Memory B cell (primary cell): ENCODE measurements around the gene GRAP2.

Source experiments
- ATAC-seq: fragments of 150-1000 bp; cut with Tn5 transposase; 2 replicates; pipeline ENCODE4 v1.10.0; 2021; ENCODE audit warnings: low read depth, mild to moderate bottlenecking, moderate library complexity
- DNase-seq, 2 donors: peaks; one replicate each; pipeline ENCODE4 v3.0.0; 2022; ENCODE audit warnings: low spot score in 2 of 2
- H3K27ac Mint-ChIP-seq: one replicate; pipeline ENCODE4 v1.8.0; 2022; ENCODE audit warnings: mild to moderate bottlenecking, moderate library complexity, mixed read lengths
- H3K27me3 Mint-ChIP-seq: one replicate; pipeline ENCODE4 v1.8.0; 2022; ENCODE audit warnings: mixed read lengths
- H3K36me3 Mint-ChIP-seq: one replicate; pipeline ENCODE4 v1.8.0; 2022; ENCODE audit warnings: mild to moderate bottlenecking, mixed read lengths
- H3K4me1 Mint-ChIP-seq: one replicate; pipeline ENCODE4 v1.8.0; 2022; ENCODE audit warnings: mixed read lengths
- H3K4me3 Mint-ChIP-seq: one replicate; pipeline ENCODE4 v1.8.0; 2022; ENCODE audit warnings: mild to moderate bottlenecking, moderate library complexity, mixed read lengths
- H3K9me3 Mint-ChIP-seq: one replicate; pipeline ENCODE4 v1.8.0; 2022; ENCODE audit warnings: mixed read lengths

GRAP2 gene

GRCh38 chr22:39907047-39907446, 6.2 kb downstream of the GRAP2 start:
- Mint-ChIP-seq H3K27me3 (no peaks in the 10 kb centered on the region), H3K4me3 (no peak overlapping the region), H3K9me3 (peaks cover 1% of the 10 kb centered on the region), H3K4me1 (peaks cover 28% of the 10 kb centered on the region), H3K36me3 (peaks cover 11% of the 10 kb centered on the region), H3K27ac (no peak overlapping the region)
- no peak for DNase-seq
- no peak for ATAC-seq

GRCh38 chr22:39907605-39908097, 6.8 kb downstream of the GRAP2 start:
- Mint-ChIP-seq H3K27ac (no peak overlapping the region), H3K27me3 (no peaks in the 10 kb centered on the region), H3K36me3 (peaks cover 11% of the 10 kb centered on the region), H3K9me3 (peaks cover 1% of the 10 kb centered on the region), H3K4me3 (no peak overlapping the region), H3K4me1 (peaks cover 27% of the 10 kb centered on the region)
- no peak for DNase-seq
- ATAC-seq: no peak

- Mint-ChIP-seq H3K4me1 (peaks cover 24% of the 10 kb centered on the region), H3K36me3 (peaks cover 11% of the 10 kb centered on the region), H3K27me3 (no peaks in the 10 kb centered on the region), H3K27ac (no peak overlapping the region), H3K9me3 (peaks cover 1% of the 10 kb centered on the region), H3K4me3 (no peak overlapping the region)
- ATAC-seq (no peak), DNase-seq (no peak)
Measured at GRCh38 chr22:39908136-39908535, 7.3 kb downstream of the GRAP2 start.

GRCh38 chr22:39908737-39909136, 7.9 kb downstream of the GRAP2 start:
- Mint-ChIP-seq H3K4me1 (peaks cover 24% of the 10 kb centered on the region), H3K27ac (no peak overlapping the region), H3K9me3 (peaks cover 1% of the 10 kb centered on the region), H3K4me3 (no peak overlapping the region), H3K27me3 (no peaks in the 10 kb centered on the region), H3K36me3 (peaks cover 11% of the 10 kb centered on the region)
- DNase-seq: no peak
- ATAC-seq: no peak

GRCh38 chr22:39910876-39911613, 10.2 kb downstream of the GRAP2 start:
- ATAC-seq (no peak), DNase-seq (no peak)
- Mint-ChIP-seq H3K4me1 (peaks cover 21% of the 10 kb centered on the region), H3K4me3 (no peak overlapping the region), H3K27me3 (no peaks in the 10 kb centered on the region), H3K27ac (no peak overlapping the region), H3K9me3 (peaks cover 1% of the 10 kb centered on the region), H3K36me3 (peaks cover 9% of the 10 kb centered on the region)

GRCh38 chr22:39913321-39913720, 12.4 kb downstream of the GRAP2 start:
- peaks cover 17% of the 10 kb centered on the region for H3K4me1 Mint-ChIP-seq
- no peak overlapping the region for H3K27ac Mint-ChIP-seq
- ATAC-seq (no peak), DNase-seq (no peak)
- no peaks in the 10 kb centered on the region for H3K27me3 Mint-ChIP-seq
- H3K36me3 Mint-ChIP-seq: peaks cover 9% of the 10 kb centered on the region
- H3K9me3 Mint-ChIP-seq: peaks cover 1% of the 10 kb centered on the region
- no peak overlapping the region for H3K4me3 Mint-ChIP-seq

- H3K27me3 Mint-ChIP-seq: no peaks in the 10 kb centered on the region
- peaks cover 17% of the 10 kb centered on the region for H3K4me1 Mint-ChIP-seq
- no peak overlapping the region for H3K4me3 Mint-ChIP-seq
- DNase-seq (no peak), ATAC-seq (no peak)
- H3K36me3 Mint-ChIP-seq: peaks cover 9% of the 10 kb centered on the region
- peaks cover 1% of the 10 kb centered on the region for H3K9me3 Mint-ChIP-seq
- H3K27ac Mint-ChIP-seq: no peak overlapping the region
Measured at GRCh38 chr22:39913886-39914285, 13.0 kb downstream of the GRAP2 start.

GRCh38 chr22:39914584-39914983, 13.7 kb downstream of the GRAP2 start:
- H3K27ac Mint-ChIP-seq: no peak overlapping the region
- H3K4me1 Mint-ChIP-seq: peaks cover 14% of the 10 kb centered on the region
- H3K9me3 Mint-ChIP-seq: peaks cover 1% of the 10 kb centered on the region
- DNase-seq: no peak
- no peak overlapping the region for H3K4me3 Mint-ChIP-seq
- peaks cover 9% of the 10 kb centered on the region for H3K36me3 Mint-ChIP-seq
- H3K27me3 Mint-ChIP-seq: no peaks in the 10 kb centered on the region
- no peak for ATAC-seq

- Mint-ChIP-seq H3K4me1 (peaks cover 8% of the 10 kb centered on the region), H3K36me3 (peaks cover 6% of the 10 kb centered on the region), H3K9me3 (no peaks in the 10 kb centered on the region), H3K27me3 (no peaks in the 10 kb centered on the region), H3K27ac (peak overlapping the region; percentile 8), H3K4me3 (peak overlapping the region; percentile 13)
- DNase-seq (no peak), ATAC-seq (no peak)
Measured at GRCh38 chr22:39915295-39915726, 14.4 kb downstream of the GRAP2 start.

GRCh38 chr22:39916496-39916895, 15.6 kb downstream of the GRAP2 start:
- ATAC-seq (no peak), DNase-seq (no peak)
- no peak overlapping the region for H3K4me3 Mint-ChIP-seq
- no peak overlapping the region for H3K27ac Mint-ChIP-seq
- peaks cover 7% of the 10 kb centered on the region for H3K4me1 Mint-ChIP-seq
- no peaks in the 10 kb centered on the region for H3K9me3 Mint-ChIP-seq
- no peaks in the 10 kb centered on the region for H3K27me3 Mint-ChIP-seq
- peaks cover 6% of the 10 kb centered on the region for H3K36me3 Mint-ChIP-seq

GRCh38 chr22:39917197-39917643, 16.3 kb downstream of the GRAP2 start:
- no peaks in the 10 kb centered on the region for H3K9me3 Mint-ChIP-seq
- H3K27me3 Mint-ChIP-seq: no peaks in the 10 kb centered on the region
- H3K4me1 Mint-ChIP-seq: peaks cover 7% of the 10 kb centered on the region
- H3K4me3 Mint-ChIP-seq: no peak overlapping the region
- H3K36me3 Mint-ChIP-seq: peaks cover 9% of the 10 kb centered on the region
- no peak overlapping the region for H3K27ac Mint-ChIP-seq
- no peak for ATAC-seq
- no peak for DNase-seq

- ATAC-seq: no peak
- Mint-ChIP-seq H3K36me3 (peaks cover 12% of the 10 kb centered on the region), H3K4me1 (peaks cover 10% of the 10 kb centered on the region), H3K9me3 (no peaks in the 10 kb centered on the region), H3K4me3 (no peak overlapping the region), H3K27me3 (no peaks in the 10 kb centered on the region), H3K27ac (no peak overlapping the region)
- DNase-seq: no peak
Measured at GRCh38 chr22:39917776-39918495, 17.1 kb downstream of the GRAP2 start.

GRCh38 chr22:39920134-39920743, 19.4 kb downstream of the GRAP2 start:
- Mint-ChIP-seq H3K4me3 (no peak overlapping the region), H3K9me3 (no peaks in the 10 kb centered on the region), H3K4me1 (peaks cover 13% of the 10 kb centered on the region), H3K27me3 (no peaks in the 10 kb centered on the region), H3K27ac (peak overlapping the region; percentile 40), H3K36me3 (peaks cover 11% of the 10 kb centered on the region)
- ATAC-seq: no peak
- no peak for DNase-seq

GRCh38 chr22:39923696-39924095, 22.8 kb downstream of the GRAP2 start:
- no peak overlapping the region for H3K4me3 Mint-ChIP-seq
- H3K36me3 Mint-ChIP-seq: peaks cover 13% of the 10 kb centered on the region
- no peak overlapping the region for H3K27ac Mint-ChIP-seq
- peaks cover 19% of the 10 kb centered on the region for H3K4me1 Mint-ChIP-seq
- DNase-seq (no peak), ATAC-seq (no peak)
- no peaks in the 10 kb centered on the region for H3K9me3 Mint-ChIP-seq
- no peaks in the 10 kb centered on the region for H3K27me3 Mint-ChIP-seq
